ENCODE measurements around the gene PTBP3. TPM values are rescaled to one million over a fixed set of nuclear protein-coding genes. Genes with fewer than 3 reads are reported as not detected.

PTBP3 gene
- polyA plus RNA-seq, 1 of the 3 experiments (the other 2 are of a cell fraction) = 6.1 TPM

DNA sequence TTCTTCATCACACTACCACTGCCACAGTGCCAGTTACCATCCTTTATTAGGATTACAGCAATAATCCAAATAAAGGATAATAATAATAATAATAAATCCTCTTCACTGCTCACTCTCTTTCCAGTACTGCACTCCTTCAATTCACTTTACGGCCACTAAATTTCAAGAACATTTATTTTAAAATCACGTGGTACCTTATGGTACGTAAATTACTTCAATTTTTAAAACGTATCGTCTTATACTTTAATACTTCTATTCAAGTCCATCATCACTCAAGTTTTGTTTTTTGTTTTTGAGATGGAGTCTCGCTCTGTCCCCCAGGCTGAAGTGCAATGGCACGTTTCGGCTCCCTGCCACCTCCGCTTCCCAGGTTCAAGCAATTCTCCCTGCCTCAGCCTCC, 36.5 kb downstream of the PTBP3 start:
- Histone ChIP-seq H2AFZ (ENCODE audit: low read depth) (no peak overlapping the region), H3K36me3 (replicated peaks in 1 of 2; ENCODE audit: control insufficient read depth in 1 of 2, insufficient read depth in 2 of 2, low read length in 1 of 2) (peaks cover 6 to 25% of the 10 kb centered on the region in 2 experiments), H3F3A (replicated peaks; ENCODE audit: insufficient read depth) (no peaks in the 10 kb centered on the region), H3K4me2 (no peak overlapping the region), H3K27ac (ENCODE audit: low read depth in 2 of 2, low read length in 1 of 2) (no peak overlapping the region), H3K9me3 (no peaks in the 10 kb centered on the region), H3K27me3 (ENCODE audit: insufficient read depth) (no peaks in the 10 kb centered on the region), H3K4me3 (ENCODE audit: low read depth in 2 of 2, low read length in 1 of 2) (no peak overlapping the region), H3K4me1 (ENCODE audit: control insufficient read depth in 1 of 2, insufficient read depth in 2 of 2, low read depth in 1 of 2, low read length in 1 of 2) (peaks cover 0 to 4% of the 10 kb centered on the region in 2 experiments; a peak in 3 of 4 replicates), H4K20me1 (ENCODE audit: insufficient read depth) (peaks cover 20% of the 10 kb centered on the region), H3K79me2 (ENCODE audit: insufficient read depth) (peaks cover 83% of the 10 kb centered on the region), H3K9ac (no peak overlapping the region), H3K9me2 (no peaks in the 10 kb centered on the region)
- ChIA-PET CTCF (no interaction called here), POLR2A (no interaction called here)
- no peak for DNase-seq
- 96% methylated on average over 9 of the region's 9 CpGs for WGBS (ENCODE audit: low lambda C conversion rate)
- no peak for TF ChIP-seq EZH2phosphoT487 (IDR thresholded peaks at IDR 0.05; ENCODE audit: borderline replicate concordance, low read depth)
- TF ChIP-seq, protein P1, sequence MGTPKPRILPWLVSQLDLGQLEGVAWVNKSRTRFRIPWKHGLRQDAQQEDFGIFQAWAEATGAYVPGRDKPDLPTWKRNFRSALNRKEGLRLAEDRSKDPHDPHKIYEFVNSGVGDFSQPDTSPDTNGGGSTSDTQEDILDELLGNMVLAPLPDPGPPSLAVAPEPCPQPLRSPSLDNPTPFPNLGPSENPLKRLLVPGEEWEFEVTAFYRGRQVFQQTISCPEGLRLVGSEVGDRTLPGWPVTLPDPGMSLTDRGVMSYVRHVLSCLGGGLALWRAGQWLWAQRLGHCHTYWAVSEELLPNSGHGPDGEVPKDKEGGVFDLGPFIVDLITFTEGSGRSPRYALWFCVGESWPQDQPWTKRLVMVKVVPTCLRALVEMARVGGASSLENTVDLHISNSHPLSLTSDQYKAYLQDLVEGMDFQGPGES (IDR thresholded peaks at IDR 0.05; ENCODE audit: low read depth, low read length) = no peak
- TF ChIP-seq ELF1 (IDR thresholded peaks at IDR 0.05) = no peak

DNA sequence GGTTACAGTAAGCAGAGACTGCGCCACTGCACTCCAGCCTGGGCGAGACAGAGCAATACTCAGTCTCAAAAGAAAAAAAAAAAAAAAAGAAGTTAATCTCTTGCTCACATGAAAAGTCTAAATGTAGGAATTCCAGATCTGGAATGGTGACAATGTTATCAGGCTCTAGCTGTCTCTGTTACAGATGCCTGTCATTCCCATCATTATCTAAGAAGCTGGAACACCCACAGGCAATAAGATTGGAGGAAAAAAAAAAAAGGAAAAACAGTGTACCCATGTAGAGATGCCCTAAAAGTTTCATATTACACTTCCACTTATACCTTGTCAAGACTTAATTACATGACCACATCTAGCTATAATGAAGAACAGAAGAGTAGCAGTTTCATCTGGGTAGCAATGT, 38.2 kb downstream of the PTBP3 start:
- WGBS (ENCODE audit: low lambda C conversion rate) = 98% methylated on average over 2 of the region's 2 CpGs
- Histone ChIP-seq H3K4me3 (ENCODE audit: low read depth in 2 of 2, low read length in 1 of 2) (no peak overlapping the region), H3K4me1 (ENCODE audit: control insufficient read depth in 1 of 2, insufficient read depth in 2 of 2, low read depth in 1 of 2, low read length in 1 of 2) (peaks cover 0 to 4% of the 10 kb centered on the region in 2 experiments; a peak in 3 of 4 replicates), H3K9me3 (no peaks in the 10 kb centered on the region), H3K36me3 (replicated peaks in 1 of 2; ENCODE audit: control insufficient read depth in 1 of 2, insufficient read depth in 2 of 2, low read length in 1 of 2) (peaks cover 6 to 26% of the 10 kb centered on the region in 2 experiments), H3K9ac (no peak overlapping the region), H3F3A (replicated peaks; ENCODE audit: insufficient read depth) (no peaks in the 10 kb centered on the region), H3K4me2 (no peak overlapping the region), H3K27me3 (ENCODE audit: insufficient read depth) (no peaks in the 10 kb centered on the region), H4K20me1 (ENCODE audit: insufficient read depth) (peaks cover 19% of the 10 kb centered on the region), H2AFZ (ENCODE audit: low read depth) (no peak overlapping the region), H3K27ac (ENCODE audit: low read depth in 2 of 2, low read length in 1 of 2) (no peak overlapping the region), H3K9me2 (no peaks in the 10 kb centered on the region), H3K79me2 (ENCODE audit: insufficient read depth) (peaks cover 81% of the 10 kb centered on the region)
- ChIA-PET CTCF (interaction anchor here (1.4 kb wide), 1 partner anchor 19 kb away, joined by 5 read pairs; no protein-coding TSS in a partner anchor), POLR2A (interaction anchor here (0.6 kb wide), 1 partner anchor 61 kb away, joined by 3 read pairs; no protein-coding TSS in a partner anchor)
- TF ChIP-seq POLR2AphosphoS5 (IDR thresholded peaks at IDR 0.05; ENCODE audit: low read depth, low read length) (no peak), MXI1 (IDR thresholded peaks at IDR 0.05; ENCODE audit: low read depth, low read length) (no peak), ELF1 (IDR thresholded peaks at IDR 0.05) (no peak)
- TF ChIP-seq, protein P2, sequence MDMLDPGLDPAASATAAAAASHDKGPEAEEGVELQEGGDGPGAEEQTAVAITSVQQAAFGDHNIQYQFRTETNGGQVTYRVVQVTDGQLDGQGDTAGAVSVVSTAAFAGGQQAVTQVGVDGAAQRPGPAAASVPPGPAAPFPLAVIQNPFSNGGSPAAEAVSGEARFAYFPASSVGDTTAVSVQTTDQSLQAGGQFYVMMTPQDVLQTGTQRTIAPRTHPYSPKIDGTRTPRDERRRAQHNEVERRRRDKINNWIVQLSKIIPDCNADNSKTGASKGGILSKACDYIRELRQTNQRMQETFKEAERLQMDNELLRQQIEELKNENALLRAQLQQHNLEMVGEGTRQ (IDR thresholded peaks at IDR 0.05; ENCODE audit: borderline replicate concordance, low read depth, low read length) = no peak
- TF ChIP-seq, protein P3, sequence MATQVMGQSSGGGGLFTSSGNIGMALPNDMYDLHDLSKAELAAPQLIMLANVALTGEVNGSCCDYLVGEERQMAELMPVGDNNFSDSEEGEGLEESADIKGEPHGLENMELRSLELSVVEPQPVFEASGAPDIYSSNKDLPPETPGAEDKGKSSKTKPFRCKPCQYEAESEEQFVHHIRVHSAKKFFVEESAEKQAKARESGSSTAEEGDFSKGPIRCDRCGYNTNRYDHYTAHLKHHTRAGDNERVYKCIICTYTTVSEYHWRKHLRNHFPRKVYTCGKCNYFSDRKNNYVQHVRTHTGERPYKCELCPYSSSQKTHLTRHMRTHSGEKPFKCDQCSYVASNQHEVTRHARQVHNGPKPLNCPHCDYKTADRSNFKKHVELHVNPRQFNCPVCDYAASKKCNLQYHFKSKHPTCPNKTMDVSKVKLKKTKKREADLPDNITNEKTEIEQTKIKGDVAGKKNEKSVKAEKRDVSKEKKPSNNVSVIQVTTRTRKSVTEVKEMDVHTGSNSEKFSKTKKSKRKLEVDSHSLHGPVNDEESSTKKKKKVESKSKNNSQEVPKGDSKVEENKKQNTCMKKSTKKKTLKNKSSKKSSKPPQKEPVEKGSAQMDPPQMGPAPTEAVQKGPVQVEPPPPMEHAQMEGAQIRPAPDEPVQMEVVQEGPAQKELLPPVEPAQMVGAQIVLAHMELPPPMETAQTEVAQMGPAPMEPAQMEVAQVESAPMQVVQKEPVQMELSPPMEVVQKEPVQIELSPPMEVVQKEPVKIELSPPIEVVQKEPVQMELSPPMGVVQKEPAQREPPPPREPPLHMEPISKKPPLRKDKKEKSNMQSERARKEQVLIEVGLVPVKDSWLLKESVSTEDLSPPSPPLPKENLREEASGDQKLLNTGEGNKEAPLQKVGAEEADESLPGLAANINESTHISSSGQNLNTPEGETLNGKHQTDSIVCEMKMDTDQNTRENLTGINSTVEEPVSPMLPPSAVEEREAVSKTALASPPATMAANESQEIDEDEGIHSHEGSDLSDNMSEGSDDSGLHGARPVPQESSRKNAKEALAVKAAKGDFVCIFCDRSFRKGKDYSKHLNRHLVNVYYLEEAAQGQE (IDR thresholded peaks at IDR 0.05; ENCODE audit: low read depth, low read length) = no peak
- no peak for DNase-seq
